Tibial nerve (tissue), 4 donors: ENCODE data around the gene SLC9A9. TPM values are rescaled to one million over a fixed set of nuclear protein-coding genes. Genes with fewer than 3 reads are reported as not detected.

ENCODE experiments used
- DNase-seq, 2 donors: peaks; one replicate each; pipeline ENCODE4 v3.0.0-alpha.2; 2019; ENCODE audit warnings: low spot score in 2 of 2
- H3K27ac ChIP-seq, 4 donors: fragments of 200-600 bp; sonication (generic) in 3 of 4; one replicate each; pipeline ENCODE4 v1.5.1; 2017 to 2019; ENCODE audit warnings: mild to moderate bottlenecking in 1 of 4
- H3K27me3 ChIP-seq, 2 donors: fragments of 200-600 bp; sonication (generic) in 1 of 2; one replicate each; pipeline versions ENCODE4 v1.5.1 to v1.6.0; 2017 to 2019
- H3K36me3 ChIP-seq, 3 donors: fragments of 200-600 bp; sonication (generic); one replicate each; pipeline ENCODE4 v1.5.1; 2018 to 2019
- H3K4me1 ChIP-seq, 4 donors: fragments of 200-600 bp; sonication (generic) in 3 of 4; one replicate each; pipeline ENCODE4 v1.5.1; 2017 to 2019
- H3K4me3 ChIP-seq, 4 donors: fragments of 200-600 bp; sonication (generic) in 3 of 4; one replicate each; pipeline ENCODE4 v1.5.1; 2017 to 2019; ENCODE audit warnings: mild to moderate bottlenecking in 1 of 4, moderate library complexity in 1 of 4
- H3K9me3 ChIP-seq, 4 donors: fragments of 200-600 bp; sonication (generic) in 3 of 4; one replicate each; pipeline ENCODE4 v1.5.1; 2017 to 2019
- EP300 ChIP-seq, 2 donors: sonication (generic); formaldehyde crosslinking; IDR thresholded peaks; one replicate each; pipeline ENCODE4 v1.6.1; 2017; ENCODE audit warnings: antibody characterized with exemption in 2 of 2, mild to moderate bottlenecking in 1 of 2
- POLR2A ChIP-seq, 2 donors: fragments of 450-650 bp; IDR thresholded peaks; one replicate each; pipeline ENCODE4 v1.6.1; 2017; ENCODE audit warnings: antibody characterized with exemption in 2 of 2, mild to moderate bottlenecking in 2 of 2, moderate library complexity in 2 of 2
- WGBS, 2 donors: methylation state at CpG; one replicate each; pipeline ENCODE4 v1.1.5; 2018; 5-methylcytosine and 5-hydroxymethylcytosine counted together
- total RNA-seq, 4 donors: library from RNA; depleted of rRNA; stranded (reverse); fragments of >200 nt; gene quantifications; one replicate each; pipeline ENCODE4 v1.1.0, GENCODE V29; 2016
- TF ChIP-seq, protein P1 (sequence below), 5 experiments: fragments of 200-600 bp in 3 of 5; fragments of 450-650 bp in 2 of 5; sonication (generic) in 3 of 5; IDR thresholded peaks; one replicate each; pipeline ENCODE4 v1.5.1; 2016 to 2019; ENCODE audit warnings: antibody characterized with exemption in 5 of 5, mild to moderate bottlenecking in 3 of 5, moderate library complexity in 2 of 5

The SLC9A9 gene
- total RNA-seq, 4 donors from 2014 or later, result 7.6 to 11.1 (median 9.2) TPM

DNA sequence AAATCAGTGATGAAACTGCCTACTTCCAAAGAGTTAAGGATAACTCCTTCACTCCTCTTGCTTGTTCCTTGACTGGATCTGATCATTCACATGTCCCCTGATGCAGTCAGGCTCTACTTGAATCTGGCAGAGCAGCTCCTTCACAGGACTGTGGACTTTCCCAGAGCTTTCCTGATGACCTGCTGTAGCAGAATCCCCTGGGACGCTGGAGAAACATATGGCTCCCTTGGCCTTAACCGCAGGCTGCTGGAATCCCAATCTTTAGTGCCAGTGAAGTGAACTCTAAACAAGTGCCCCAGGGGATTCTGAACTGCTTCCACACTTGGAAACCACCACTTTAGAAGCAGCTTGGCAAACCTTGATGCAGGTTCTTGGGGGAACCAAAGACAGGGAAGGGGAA, 510.9 kb downstream of the SLC9A9 start:
- Histone ChIP-seq H3K36me3 (no peaks in the 10 kb centered on the region), H3K27ac (no peak overlapping the region), H3K4me3 (no peak overlapping the region), H3K27me3 (no peaks in the 10 kb centered on the region), H3K9me3 (peaks cover 0 to 6% (median 2%) of the 10 kb centered on the region in 4 donors), H3K4me1 (no peaks in the 10 kb centered on the region)
- 72 to 76% methylated on average over 2 of the region's 2 CpGs for WGBS, 2 donors
- TF ChIP-seq, protein P1, sequence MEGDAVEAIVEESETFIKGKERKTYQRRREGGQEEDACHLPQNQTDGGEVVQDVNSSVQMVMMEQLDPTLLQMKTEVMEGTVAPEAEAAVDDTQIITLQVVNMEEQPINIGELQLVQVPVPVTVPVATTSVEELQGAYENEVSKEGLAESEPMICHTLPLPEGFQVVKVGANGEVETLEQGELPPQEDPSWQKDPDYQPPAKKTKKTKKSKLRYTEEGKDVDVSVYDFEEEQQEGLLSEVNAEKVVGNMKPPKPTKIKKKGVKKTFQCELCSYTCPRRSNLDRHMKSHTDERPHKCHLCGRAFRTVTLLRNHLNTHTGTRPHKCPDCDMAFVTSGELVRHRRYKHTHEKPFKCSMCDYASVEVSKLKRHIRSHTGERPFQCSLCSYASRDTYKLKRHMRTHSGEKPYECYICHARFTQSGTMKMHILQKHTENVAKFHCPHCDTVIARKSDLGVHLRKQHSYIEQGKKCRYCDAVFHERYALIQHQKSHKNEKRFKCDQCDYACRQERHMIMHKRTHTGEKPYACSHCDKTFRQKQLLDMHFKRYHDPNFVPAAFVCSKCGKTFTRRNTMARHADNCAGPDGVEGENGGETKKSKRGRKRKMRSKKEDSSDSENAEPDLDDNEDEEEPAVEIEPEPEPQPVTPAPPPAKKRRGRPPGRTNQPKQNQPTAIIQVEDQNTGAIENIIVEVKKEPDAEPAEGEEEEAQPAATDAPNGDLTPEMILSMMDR (IDR thresholded peaks at IDR 0.05), result no peak
- TF ChIP-seq EP300 (IDR thresholded peaks at IDR 0.05) (no peak), POLR2A (IDR thresholded peaks at IDR 0.05) (no peak)
- no peak for DNase-seq

DNA sequence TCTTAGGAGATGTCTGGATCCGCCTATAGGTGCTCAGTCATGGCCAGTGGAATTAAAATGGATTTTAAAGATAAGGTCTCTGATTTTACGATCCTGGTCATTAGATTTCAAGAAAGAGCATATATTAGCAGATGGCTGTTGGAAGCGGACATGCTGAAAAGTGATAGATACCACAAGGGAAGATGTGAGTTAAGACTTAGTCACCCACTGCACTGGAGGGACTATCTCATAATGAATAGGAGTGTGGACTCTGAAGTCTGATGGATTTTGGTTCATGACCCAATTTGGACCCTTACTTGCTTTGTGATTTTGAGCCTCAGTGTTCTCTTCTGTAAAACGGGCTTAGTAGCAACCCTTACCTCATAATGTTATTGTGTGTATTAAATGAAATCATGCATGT, 514.0 kb downstream of the SLC9A9 start:
- Histone ChIP-seq H3K9me3 (peaks cover 0 to 6% (median 2%) of the 10 kb centered on the region in 4 donors), H3K36me3 (no peaks in the 10 kb centered on the region), H3K27ac (no peak overlapping the region), H3K27me3 (no peaks in the 10 kb centered on the region), H3K4me3 (no peak overlapping the region), H3K4me1 (peaks cover 0 to 28% (median 4%) of the 10 kb centered on the region in 4 donors)
- WGBS, 2 donors, result 94 to 96% methylated on average over 4 of the region's 4 CpGs
- no peak for DNase-seq
- no peak for TF ChIP-seq POLR2A (IDR thresholded peaks at IDR 0.05)
- TF ChIP-seq, protein P1 (IDR thresholded peaks at IDR 0.05), result no peak
- TF ChIP-seq EP300 (IDR thresholded peaks at IDR 0.05), result no peak

DNA sequence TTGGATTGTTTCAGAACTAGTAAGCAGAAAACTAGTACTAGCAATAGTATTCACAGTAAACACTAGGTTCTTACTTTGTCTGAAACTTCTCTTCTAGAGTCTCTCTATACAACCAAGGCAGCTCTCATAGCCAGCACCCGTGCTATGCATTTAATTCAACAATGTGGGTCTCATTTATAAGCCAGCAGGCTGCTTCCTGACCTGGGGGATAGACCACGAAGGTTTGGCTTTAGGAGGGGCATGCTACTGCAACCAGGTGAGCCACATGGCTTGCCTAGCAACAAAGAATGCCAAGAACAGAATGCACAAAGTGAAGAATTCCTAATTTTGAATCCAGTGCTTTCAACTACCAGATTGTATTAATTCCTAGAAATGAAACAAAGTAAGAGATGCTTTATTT, 514.9 kb downstream of the SLC9A9 start:
- DNase-seq, result no peak
- Histone ChIP-seq H3K36me3 (no peaks in the 10 kb centered on the region), H3K27ac (no peak overlapping the region), H3K4me1 (peaks cover 0 to 28% (median 4%) of the 10 kb centered on the region in 4 donors), H3K4me3 (no peak overlapping the region), H3K9me3 (peaks cover 0 to 6% (median 2%) of the 10 kb centered on the region in 4 donors), H3K27me3 (no peaks in the 10 kb centered on the region)
- 25 to 68% methylated on average over 2 of the region's 2 CpGs for whole genome bisulfite sequencing, 2 donors
- TF ChIP-seq EP300 (IDR thresholded peaks at IDR 0.05) (no peak), POLR2A (IDR thresholded peaks at IDR 0.05) (no peak)
- TF ChIP-seq, protein P1 (IDR thresholded peaks at IDR 0.05), result no peak

DNA sequence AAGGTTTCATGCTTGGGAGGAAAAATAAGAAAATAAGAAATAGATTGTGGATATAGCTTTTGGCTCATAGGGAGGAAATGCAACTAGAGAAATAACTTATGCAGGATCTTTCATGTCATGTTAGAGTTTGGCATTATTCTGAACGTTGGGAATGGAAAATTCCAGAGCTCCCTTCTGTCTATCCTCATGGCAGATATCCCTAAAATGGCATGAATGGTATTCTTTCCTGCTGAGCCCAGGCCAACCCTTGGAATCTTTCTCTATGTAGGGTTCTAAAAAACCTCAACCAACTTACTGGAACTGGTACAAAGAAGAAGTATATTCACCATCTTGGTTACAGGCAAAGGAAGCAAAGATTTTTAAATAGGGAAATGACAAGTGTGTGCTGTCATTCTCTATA, 516.2 kb downstream of the SLC9A9 start:
- TF ChIP-seq EP300 (IDR thresholded peaks at IDR 0.05) (no peak), POLR2A (IDR thresholded peaks at IDR 0.05) (no peak)
- TF ChIP-seq, protein P1 (IDR thresholded peaks at IDR 0.05), result no peak
- Histone ChIP-seq H3K36me3 (no peaks in the 10 kb centered on the region), H3K9me3 (peaks cover 0 to 6% (median 2%) of the 10 kb centered on the region in 4 donors), H3K27ac (no peak overlapping the region), H3K4me3 (no peak overlapping the region), H3K4me1 (peaks cover 0 to 28% (median 4%) of the 10 kb centered on the region in 4 donors), H3K27me3 (no peaks in the 10 kb centered on the region)
- WGBS, 2 donors, result 15 to 27% methylated on average over 1 of the region's 1 CpG
- DNase-seq, result no peak

DNA sequence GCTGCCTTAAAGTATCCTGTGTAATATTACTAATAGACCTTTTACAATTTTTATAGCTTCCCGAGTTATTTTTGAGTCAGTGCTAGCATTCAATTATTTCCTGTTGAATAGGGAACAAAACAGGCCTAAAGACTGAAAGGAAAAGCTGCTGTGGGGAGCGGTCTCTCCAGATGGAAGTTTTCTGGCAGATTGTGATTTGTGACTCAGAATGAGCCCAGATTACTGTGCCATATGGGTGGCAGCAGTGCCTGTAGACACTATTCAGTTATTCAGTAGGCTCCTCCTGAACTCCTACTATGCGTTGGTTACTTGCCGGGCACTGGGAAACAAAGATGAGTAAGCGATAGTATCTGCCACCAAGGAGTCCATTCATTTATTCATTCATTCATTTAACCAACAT, 516.9 kb downstream of the SLC9A9 start:
- Histone ChIP-seq H3K9me3 (peaks cover 0 to 6% (median 2%) of the 10 kb centered on the region in 4 donors), H3K27me3 (no peaks in the 10 kb centered on the region)
- 51 to 60% methylated on average over 5 of the region's 5 CpGs for WGBS, 2 donors

More for the DNA sequence above, 516.9 kb downstream of the SLC9A9 start:
- Histone ChIP-seq H3K4me3 (no peak overlapping the region), H3K4me1 (peaks cover 0 to 28% (median 4%) of the 10 kb centered on the region in 4 donors), H3K36me3 (no peaks in the 10 kb centered on the region), H3K27ac (no peak overlapping the region)
- TF ChIP-seq, protein P1 (IDR thresholded peaks at IDR 0.05), result no peak
- no peak for TF ChIP-seq POLR2A (IDR thresholded peaks at IDR 0.05)
- no peak for TF ChIP-seq EP300 (IDR thresholded peaks at IDR 0.05)
- no peak for DNase-seq
